Kidney epithelial cell (primary cell): Measurements from ENCODE around the gene MYO3A. TPM values are rescaled to one million over a fixed set of nuclear protein-coding genes. Genes with fewer than 3 reads are reported as not detected.

ENCODE experiments used
- DNase-seq: peaks from one replicate; pipeline ENCODE4 v3.0.0-alpha.2; 2010; ENCODE audit warnings: low read depth
- H3K27me3 ChIP-seq: 2 replicates; pipeline ENCODE4 v1.6.0; 2011; ENCODE audit warnings: low read length; ENCODE audit not compliant: control insufficient read depth, insufficient read depth
- H3K36me3 ChIP-seq: 2 replicates; pipeline ENCODE4 v1.5.1; 2011; ENCODE audit warnings: low read length; ENCODE audit not compliant: control insufficient read depth, insufficient read depth
- H3K4me3 ChIP-seq: 2 replicates; pipeline ENCODE4 v1.5.1; 2011; ENCODE audit warnings: low read depth, mild to moderate bottlenecking, control low read depth, low read length
- CTCF ChIP-seq: IDR thresholded peaks from 2 replicates; pipeline ENCODE4 v1.5.1; 2011; ENCODE audit warnings: mild to moderate bottlenecking, moderate library complexity, low read length, control low read depth, inconsistent platforms; ENCODE audit not compliant: insufficient read depth, poor library complexity, severe bottlenecking
- total RNA-seq: library from RNA; depleted of rRNA; stranded (reverse); fragments of >200 nt; gene quantifications from 2 replicates; pipeline ENCODE4 v1.2.3, GENCODE V29; 2015

The MYO3A gene
- total RNA-seq, 1 donor from 2014 or later, result 2.3 TPM

- Histone ChIP-seq H3K36me3 (no peaks in the 10 kb centered on the region), H3K4me3 (peak overlapping the region; percentile 52), H3K27me3 (peaks cover 6% of the 10 kb centered on the region)
- TF ChIP-seq CTCF, result peak; percentile 64
- no peak for DNase-seq
These were observed 651 bp downstream of the MYO3A start for GRCh38 chr10:25934621-25935139.

- no peak for DNase-seq
- Histone ChIP-seq H3K36me3 (no peaks in the 10 kb centered on the region), H3K4me3 (no peak overlapping the region), H3K27me3 (peaks cover 6% of the 10 kb centered on the region)
- no peak for TF ChIP-seq CTCF
These were observed 4.4 kb downstream of the MYO3A start for GRCh38 chr10:25938405-25938804.

- no peaks in the 10 kb centered on the region for H3K36me3 ChIP-seq
- H3K4me3 ChIP-seq, result no peak overlapping the region
- TF ChIP-seq CTCF, result no peak
- DNase-seq, result no peak
- H3K27me3 ChIP-seq, result no peaks in the 10 kb centered on the region
These were observed 10.7 kb downstream of the MYO3A start for GRCh38 chr10:25944771-25945170.

- no peak for TF ChIP-seq CTCF
- DNase-seq, result no peak
These were observed 18.8 kb downstream of the MYO3A start for GRCh38 chr10:25952857-25953256.

GRCh38 chr10:25954851-25955250 lies 20.8 kb downstream of the MYO3A start:
- no peaks in the 10 kb centered on the region for H3K36me3 ChIP-seq
- TF ChIP-seq CTCF, result no peak

More at GRCh38 chr10:25952857-25953256, 18.8 kb downstream of the MYO3A start:
- no peak overlapping the region for H3K4me3 ChIP-seq
- no peaks in the 10 kb centered on the region for H3K27me3 ChIP-seq
- no peaks in the 10 kb centered on the region for H3K36me3 ChIP-seq

GRCh38 chr10:25959540-25960232 lies 25.7 kb downstream of the MYO3A start:
- no peaks in the 10 kb centered on the region for H3K36me3 ChIP-seq
- DNase-seq, result no peak
- H3K27me3 ChIP-seq, result no peaks in the 10 kb centered on the region
- H3K4me3 ChIP-seq, result no peak overlapping the region
- no peak for TF ChIP-seq CTCF

More at GRCh38 chr10:25954851-25955250, 20.8 kb downstream of the MYO3A start:
- Histone ChIP-seq H3K27me3 (no peaks in the 10 kb centered on the region), H3K4me3 (no peak overlapping the region)
- DNase-seq, result no peak
